Hepatocyte (in vitro differentiated cells): ENCODE results near the gene ZYG11A. TPM values are rescaled to one million over a fixed set of nuclear protein-coding genes. Genes with fewer than 3 reads are reported as not detected.

Experiments used
- DNase-seq: peaks from one replicate; pipeline ENCODE4 v3.0.0-alpha.2; 2016; ENCODE audit warnings: low spot score
- H2AFZ ChIP-seq: fragments of 200-600 bp; sonication (generic); 2 replicates; pipeline ENCODE4 v1.6.0; 2016; ENCODE audit warnings: antibody characterized with exemption, mild to moderate bottlenecking
- H3K27ac ChIP-seq: fragments of 200-600 bp; sonication (generic); 2 replicates; pipeline ENCODE4 v1.5.1; 2016; ENCODE audit warnings: mild to moderate bottlenecking
- H3K27me3 ChIP-seq: fragments of 200-600 bp; sonication (generic); 2 replicates; pipeline ENCODE4 v1.6.1; 2016
- H3K36me3 ChIP-seq: fragments of 200-600 bp; sonication (generic); replicated peaks from 2 replicates; pipeline ENCODE4 v1.5.1; 2016; ENCODE audit warnings: low read depth; ENCODE audit not compliant: insufficient read depth
- H3K4me1 ChIP-seq: fragments of 200-600 bp; sonication (generic); 2 replicates; pipeline ENCODE4 v1.5.1; 2016; ENCODE audit warnings: mild to moderate bottlenecking, moderate library complexity; ENCODE audit not compliant: insufficient read depth
- H3K4me2 ChIP-seq: fragments of 200-600 bp; sonication (generic); 2 replicates; pipeline ENCODE4 v1.6.0; 2016
- H3K4me3 ChIP-seq: fragments of 200-600 bp; sonication (generic); 2 replicates; pipeline ENCODE4 v1.5.1; 2016; ENCODE audit warnings: mild to moderate bottlenecking
- H3K79me2 ChIP-seq: fragments of 200-600 bp; sonication (generic); 2 replicates; pipeline ENCODE4 v1.6.0; 2017; ENCODE audit warnings: mild to moderate bottlenecking
- H3K9me2 ChIP-seq: fragments of 200-600 bp; sonication (generic); replicated peaks from 2 replicates; pipeline ENCODE4 v1.6.0; 2017; ENCODE audit warnings: mild to moderate bottlenecking; ENCODE audit not compliant: insufficient read depth
- H3K9me3 ChIP-seq: fragments of 200-600 bp; sonication (generic); 2 replicates; pipeline ENCODE4 v1.5.1; 2016; ENCODE audit warnings: low read depth, mild to moderate bottlenecking
- H4K20me1 ChIP-seq: fragments of 200-600 bp; sonication (generic); 2 replicates; pipeline ENCODE4 v1.6.0; 2016; ENCODE audit warnings: mild to moderate bottlenecking; ENCODE audit not compliant: insufficient read depth, poor library complexity, severe bottlenecking
- EZH2 ChIP-seq: fragments of 200-600 bp; sonication (generic); IDR thresholded peaks from 2 replicates; pipeline ENCODE4 v1.6.1; 2016; ENCODE audit warnings: antibody characterized with exemption, mild to moderate bottlenecking, borderline replicate concordance
- EZH2phosphoT487 ChIP-seq: fragments of 200-600 bp; sonication (generic); IDR thresholded peaks from one replicate; pipeline ENCODE4 v1.6.1; 2018; ENCODE audit warnings: antibody characterized with exemption, mild to moderate bottlenecking, low read depth, moderate library complexity; ENCODE audit not compliant: unreplicated experiment, severe bottlenecking
- WGBS: methylation state at CpG from one replicate; pipeline ENCODE4 v1.1.6; 2016; ENCODE audit warnings: low lambda C conversion rate; ENCODE audit errors: missing lambda C conversion rate; 5-methylcytosine and 5-hydroxymethylcytosine counted together
- microRNA counts: library from miRNA; unstranded; fragments of <30 nt; microRNA quantifications from one replicate; lab custom pipeline; 2017
- microRNA-seq: library from miRNA; unstranded; fragments of <30 nt; microRNA quantifications from one replicate; pipeline ENCODE4, GENCODE V29; 2017
- polyA plus RNA-seq: library from polyadenylated mRNA; unstranded; fragments of >200 nt; fragmentation: Nextera tagmentation; extraction: Ambion mirVana; gene quantifications from 2 replicates; pipeline ENCODE4 v1.2.1, GENCODE V29; 2016
- small RNA-seq: library from RNA; depleted of rRNA; stranded (forward); fragments of <200 nt; gene quantifications from one replicate; pipeline ENCODE3, GENCODE V24; 2014
- total RNA-seq: library from RNA; depleted of rRNA; stranded (reverse); fragments of >200 nt; gene quantifications from 2 replicates; pipeline ENCODE4 v1.2.3, GENCODE V29; 2014
- TF ChIP-seq, protein P1 (sequence below): fragments of 200-600 bp; sonication (generic); IDR thresholded peaks from 2 replicates; pipeline ENCODE4 v1.5.1; 2016; ENCODE audit warnings: antibody characterized with exemption, mild to moderate bottlenecking; ENCODE audit not compliant: poor library complexity

Gene ZYG11A
- total and polyA plus RNA-seq, 2 experiments from 2014 or later = 0.40 to 1.8 TPM

DNA sequence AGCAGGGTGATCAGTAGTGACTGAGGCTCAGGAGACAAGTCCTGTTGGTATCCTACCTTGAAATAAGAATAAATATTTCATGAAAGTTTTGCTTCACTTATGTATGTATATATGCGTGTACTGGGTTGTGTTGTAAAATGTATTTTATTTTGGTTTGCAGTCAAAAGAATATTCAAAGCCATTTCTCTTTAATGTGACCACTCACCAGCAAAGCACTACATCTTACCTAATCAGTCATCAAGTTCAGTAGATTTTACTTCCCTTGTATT is 95.6 kb downstream of the ZYG11A start:
- Histone ChIP-seq H3K27ac (no peak overlapping the region), H3K4me2 (no peak overlapping the region), H3K36me3 (no peaks in the 10 kb centered on the region), H3K79me2 (peaks cover 4% of the 10 kb centered on the region), H3K27me3 (no peaks in the 10 kb centered on the region), H3K9me2 (no peaks in the 10 kb centered on the region), H4K20me1 (no peaks in the 10 kb centered on the region), H3K4me3 (no peak overlapping the region), H3K9me3 (no peaks in the 10 kb centered on the region), H3K4me1 (peaks cover 5% of the 10 kb centered on the region), H2AFZ (no peak overlapping the region)
- DNase-seq = no peak
- WGBS = 100% methylated on average over 1 of the region's 1 CpG
- TF ChIP-seq, protein P1, sequence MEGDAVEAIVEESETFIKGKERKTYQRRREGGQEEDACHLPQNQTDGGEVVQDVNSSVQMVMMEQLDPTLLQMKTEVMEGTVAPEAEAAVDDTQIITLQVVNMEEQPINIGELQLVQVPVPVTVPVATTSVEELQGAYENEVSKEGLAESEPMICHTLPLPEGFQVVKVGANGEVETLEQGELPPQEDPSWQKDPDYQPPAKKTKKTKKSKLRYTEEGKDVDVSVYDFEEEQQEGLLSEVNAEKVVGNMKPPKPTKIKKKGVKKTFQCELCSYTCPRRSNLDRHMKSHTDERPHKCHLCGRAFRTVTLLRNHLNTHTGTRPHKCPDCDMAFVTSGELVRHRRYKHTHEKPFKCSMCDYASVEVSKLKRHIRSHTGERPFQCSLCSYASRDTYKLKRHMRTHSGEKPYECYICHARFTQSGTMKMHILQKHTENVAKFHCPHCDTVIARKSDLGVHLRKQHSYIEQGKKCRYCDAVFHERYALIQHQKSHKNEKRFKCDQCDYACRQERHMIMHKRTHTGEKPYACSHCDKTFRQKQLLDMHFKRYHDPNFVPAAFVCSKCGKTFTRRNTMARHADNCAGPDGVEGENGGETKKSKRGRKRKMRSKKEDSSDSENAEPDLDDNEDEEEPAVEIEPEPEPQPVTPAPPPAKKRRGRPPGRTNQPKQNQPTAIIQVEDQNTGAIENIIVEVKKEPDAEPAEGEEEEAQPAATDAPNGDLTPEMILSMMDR = no peak
- TF ChIP-seq EZH2phosphoT487 (no peak), EZH2 (no peak)

DNA sequence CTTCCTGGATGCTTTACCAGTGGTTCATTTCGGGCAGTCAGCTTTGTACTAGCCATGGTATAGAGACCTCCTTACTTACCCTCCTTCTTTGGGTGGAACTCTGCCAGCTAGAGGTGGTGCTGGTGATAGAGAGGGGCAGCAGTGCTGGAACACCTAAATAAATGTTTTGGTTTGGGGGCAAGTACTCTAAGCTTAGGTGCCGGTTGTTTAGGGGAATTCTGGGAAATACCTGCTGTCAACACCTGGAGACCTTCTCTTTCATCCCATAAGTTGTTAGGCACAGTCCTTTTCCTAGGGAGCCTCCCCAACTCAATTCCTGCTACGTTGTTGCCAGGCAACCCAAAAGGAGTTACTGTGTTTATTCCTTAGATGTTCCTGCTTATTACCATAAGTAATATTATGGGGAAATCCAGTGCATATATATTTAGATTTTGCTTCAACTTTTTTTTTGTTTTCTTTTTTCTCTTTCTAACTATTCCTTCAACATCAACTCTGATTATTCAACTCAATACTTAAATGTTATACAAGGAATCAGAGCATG is 101.4 kb downstream of the ZYG11A start:
- no peaks in the 10 kb centered on the region for H3K36me3 ChIP-seq
- TF ChIP-seq, protein P1 = no peak
- no peak for TF ChIP-seq EZH2phosphoT487
- no peak for TF ChIP-seq EZH2
- no peaks in the 10 kb centered on the region for H3K79me2 ChIP-seq
- no peak for DNase-seq
- no peaks in the 10 kb centered on the region for H3K27me3 ChIP-seq
- no peak overlapping the region for H3K27ac ChIP-seq
- no peaks in the 10 kb centered on the region for H3K9me2 ChIP-seq
- H3K4me2 ChIP-seq = no peak overlapping the region
- H3K9me3 ChIP-seq = no peaks in the 10 kb centered on the region
- H3K4me1 ChIP-seq = peaks cover 5% of the 10 kb centered on the region
- no peak overlapping the region for H3K4me3 ChIP-seq
- H4K20me1 ChIP-seq = no peaks in the 10 kb centered on the region
- WGBS = 84% methylated on average over 3 of the region's 3 CpGs
- H2AFZ ChIP-seq = no peak overlapping the region

DNA sequence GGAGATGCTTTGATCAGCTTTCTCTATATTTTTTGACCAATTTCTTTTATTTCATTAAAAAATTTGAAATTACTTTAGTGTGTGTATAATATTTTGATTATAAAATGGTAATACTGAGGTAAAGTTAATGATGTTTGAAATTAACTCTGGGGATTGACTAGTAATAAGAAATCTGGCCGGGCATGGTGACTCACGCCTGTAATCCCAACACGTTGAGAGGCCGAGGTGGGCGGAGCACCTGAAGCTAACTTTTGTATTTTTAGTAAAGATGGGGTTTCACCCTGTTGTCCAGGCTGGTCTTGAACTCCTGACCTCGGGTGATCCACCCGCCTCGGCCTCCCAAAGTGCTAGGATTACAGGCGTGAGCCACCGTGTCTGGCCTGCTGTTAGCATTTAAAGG is 102.0 kb downstream of the ZYG11A start:
- Histone ChIP-seq H3K27me3 (no peaks in the 10 kb centered on the region), H2AFZ (no peak overlapping the region), H3K79me2 (no peaks in the 10 kb centered on the region), H4K20me1 (no peaks in the 10 kb centered on the region), H3K4me3 (no peak overlapping the region), H3K9me2 (no peaks in the 10 kb centered on the region), H3K4me1 (peaks cover 5% of the 10 kb centered on the region), H3K36me3 (no peaks in the 10 kb centered on the region), H3K4me2 (no peak overlapping the region), H3K9me3 (no peaks in the 10 kb centered on the region), H3K27ac (no peak overlapping the region)
- TF ChIP-seq EZH2 (no peak), EZH2phosphoT487 (no peak)
- TF ChIP-seq, protein P1 = no peak
- WGBS = 81% methylated on average over 10 of the region's 10 CpGs
- DNase-seq = no peak

MicroRNAs within 50 kb of the gene (microRNA counts, 767-probe panel; counts per million panel counts)
- microRNA hsa-miR-1273f (lab: Ali Mortazavi, UCI) (not detected), microRNA hsa-miR-1273g-5p (lab: Ali Mortazavi, UCI) (not detected)

Small RNAs within 50 kb of the gene (microRNA-seq; reads per million reads assigned to microRNA genes)
- gene MIR1273F (not detected), gene MIR1273G (not detected), gene MIR5095 (not detected)

Small RNAs within 50 kb of the gene (small RNA-seq; reads per million reads assigned to genes)
- gene AC099677.1 (not detected), gene AC099677.2 (not detected), gene MIR1273F (not detected), gene MIR1273G (not detected), gene MIR5095 (not detected), gene RNU6-969P (not detected)

Other genes starting within 250 kb of the ZYG11A start
- gene GPX7, start 240.4 kb upstream of the ZYG11A start, total RNA-seq = 76.3 and 78.9 TPM in 2 replicates
- gene GPX7, start 240.4 kb upstream of the ZYG11A start, polyA plus RNA-seq = 56.4 and 58.0 TPM in 2 replicates
- 0.47 and 1.5 TPM in 2 replicates for gene SHISAL2A, start 209.6 kb upstream of the ZYG11A start, total RNA-seq
- 0.89 and 0.97 TPM in 2 replicates for gene SHISAL2A, start 209.6 kb upstream of the ZYG11A start, polyA plus RNA-seq
- 14.8 and 19.0 TPM in 2 replicates for gene COA7, start 144.4 kb upstream of the ZYG11A start, total RNA-seq
- gene COA7, start 144.4 kb upstream of the ZYG11A start, polyA plus RNA-seq = 8.9 and 9.0 TPM in 2 replicates
- gene ZYG11B, start 116.3 kb upstream of the ZYG11A start, total RNA-seq = 34.4 and 36.2 TPM in 2 replicates
- gene ZYG11B, start 116.3 kb upstream of the ZYG11A start, polyA plus RNA-seq = 5.4 and 8.0 TPM in 2 replicates
- 46.9 and 67.4 TPM in 2 replicates for gene ECHDC2, start 79.0 kb downstream of the ZYG11A start, total RNA-seq
- 99.5 and 106 TPM in 2 replicates for gene ECHDC2, start 79.0 kb downstream of the ZYG11A start, polyA plus RNA-seq
- 271 and 310 TPM in 2 replicates for gene SCP2, start 84.5 kb downstream of the ZYG11A start, total RNA-seq
- 155 and 201 TPM in 2 replicates for gene SCP2, start 84.5 kb downstream of the ZYG11A start, polyA plus RNA-seq
- gene PODN, start 219.5 kb downstream of the ZYG11A start, total RNA-seq = 2.1 and 3.9 TPM in 2 replicates
- 4.9 and 9.2 TPM in 2 replicates for gene PODN, start 219.5 kb downstream of the ZYG11A start, polyA plus RNA-seq